IPS-NIHi7 (cell line): ENCODE data around the gene GSDME.

ENCODE experiments used
- DNase-seq: peaks from one replicate; pipeline ENCODE4 v3.0.0; 2012; ENCODE audit warnings: mixed read lengths; ENCODE audit errors: extremely low spot score

GSDME gene

GRCh38 chr7:24773646-24774045 is 16.4 kb upstream of the GSDME start:
- no peak for DNase-seq

- DNase-seq: no peak
These were observed 12.6 kb upstream of the GSDME start for GRCh38 chr7:24769851-24770250.

GRCh38 chr7:24769014-24769830 is 12.0 kb upstream of the GSDME start:
- no peak for DNase-seq

GRCh38 chr7:24767878-24768569 is 10.8 kb upstream of the GSDME start:
- peak; percentile 34 for DNase-seq

GRCh38 chr7:24764972-24765744 is 7.9 kb upstream of the GSDME start:
- no peak for DNase-seq

- no peak for DNase-seq
These were observed 6.7 kb upstream of the GSDME start for GRCh38 chr7:24764011-24764410.

- no peak for DNase-seq
These were observed 6.1 kb upstream of the GSDME start for GRCh38 chr7:24763303-24763901.

- no peak for DNase-seq
These were observed 5.5 kb upstream of the GSDME start for GRCh38 chr7:24762771-24763170.

- no peak for DNase-seq
These were observed 3.7 kb upstream of the GSDME start for GRCh38 chr7:24760968-24761367.

- DNase-seq: peak; percentile 77
These were observed 515 bp downstream of the GSDME start for GRCh38 chr7:24756545-24757352.

GRCh38 chr7:24755541-24756407 is 1.5 kb downstream of the GSDME start:
- no peak for DNase-seq

- no peak for DNase-seq
These were observed 2.3 kb downstream of the GSDME start for GRCh38 chr7:24754906-24755506.

GRCh38 chr7:24752073-24752800 is 5.0 kb downstream of the GSDME start:
- DNase-seq: no peak

- no peak for DNase-seq
These were observed 5.8 kb downstream of the GSDME start for GRCh38 chr7:24751484-24751883.

- DNase-seq: no peak
These were observed 6.7 kb downstream of the GSDME start for GRCh38 chr7:24750441-24751055.

GRCh38 chr7:24748521-24748920 is 8.7 kb downstream of the GSDME start:
- no peak for DNase-seq

- DNase-seq: no peak
These were observed 11.9 kb downstream of the GSDME start for GRCh38 chr7:24745355-24745754.

- DNase-seq: no peak
These were observed 13.8 kb downstream of the GSDME start for GRCh38 chr7:24743471-24743870.
